B cell (primary cell): ENCODE measurements around the gene TMBIM4. TPM values are rescaled to one million over a fixed set of nuclear protein-coding genes. Genes with fewer than 3 reads are reported as not detected.

ENCODE experiments used
- ATAC-seq: fragments of 200-7000 bp; cut with Tn5 transposase; one replicate; pipeline ENCODE4 v1.10.0; 2021; ENCODE audit warnings: low read depth, mild to moderate bottlenecking, moderate number of reproducible peaks, moderate library complexity
- CTCF ChIA-PET: fragments of 350-600 bp; sonication (Branson Sonifier 250); formaldehyde crosslinking; loops from one replicate; lab custom pipeline; 2021; ENCODE audit warnings: antibody characterized with exemption, inconsistent platforms; lab: Charles Lee
- POLR2A ChIA-PET: fragments of 350-600 bp; sonication (Branson Sonifier 250); formaldehyde crosslinking; loops from one replicate; lab custom pipeline; 2021; ENCODE audit warnings: antibody characterized with exemption; lab: Charles Lee
- DNase-seq: peaks from one replicate; pipeline ENCODE4 v3.0.0; 2013
- H2AFZ ChIP-seq: 2 replicates; pipeline ENCODE4 v1.6.1; 2012; ENCODE audit warnings: mild to moderate bottlenecking, low read depth, low read length; ENCODE audit not compliant: insufficient read depth, poor library complexity, severe bottlenecking
- H3K27ac ChIP-seq, 2 donors: 1 replicate in 1 of 2; 2 replicates in 1 of 2; pipeline ENCODE4 v1.5.1; 2012 to 2013; ENCODE audit warnings: low read length in 2 of 2, mild to moderate bottlenecking in 2 of 2, moderate library complexity in 1 of 2
- H3K27me3 ChIP-seq, 4 experiments: fragments of 200-600 bp in 1 of 4; sonication (generic) in 1 of 4; replicated peaks in 1 of 4; 1 replicate in 2 of 4; 2 replicates in 2 of 4; pipeline versions ENCODE4 v1.6.1 to v1.7.0; 2013 to 2016; ENCODE audit warnings: low read length in 3 of 4, mild to moderate bottlenecking in 2 of 4, mixed read lengths in 1 of 4, moderate library complexity in 1 of 4; ENCODE audit not compliant: insufficient read depth in 4 of 4, control insufficient read depth in 3 of 4; ENCODE audit errors: control extremely low read depth in 1 of 4
- H3K36me3 ChIP-seq, 2 experiments: replicated peaks in 1 of 2; 1 replicate in 1 of 2; 2 replicates in 1 of 2; pipeline versions ENCODE4 v1.6.1 to v1.7.1; 2013; ENCODE audit warnings: low read length in 1 of 2; ENCODE audit not compliant: insufficient read depth in 2 of 2, control insufficient read depth in 1 of 2; ENCODE audit errors: control extremely low read depth in 1 of 2, extremely low read depth in 1 of 2
- H3K4me1 ChIP-seq, 2 donors: fragments of 200-600 bp in 1 of 2; sonication (generic) in 1 of 2; 1 replicate in 1 of 2; 2 replicates in 1 of 2; pipeline versions ENCODE4 v1.5.1 to v1.6.1; 2013 to 2017; ENCODE audit warnings: low read length in 2 of 2; ENCODE audit not compliant: control insufficient read depth in 2 of 2, insufficient read depth in 2 of 2
- H3K4me2 ChIP-seq: replicated peaks from 2 replicates; pipeline ENCODE3; 2012; ENCODE audit warnings: mild to moderate bottlenecking, low read depth, low read length; ENCODE audit not compliant: poor library complexity, severe bottlenecking
- H3K4me3 ChIP-seq, 5 experiments: fragments of 200-600 bp in 1 of 5; sonication (generic) in 1 of 5; 1 replicate in 3 of 5; 2 replicates in 2 of 5; pipeline versions ENCODE4 v1.5.1 to v1.7.0; 2011 to 2016; ENCODE audit warnings: low read length in 4 of 5, mild to moderate bottlenecking in 4 of 5, low read depth in 2 of 5, control low read depth in 1 of 5, moderate library complexity in 1 of 5; ENCODE audit not compliant: insufficient read depth in 1 of 5; ENCODE audit errors: control extremely low read depth in 1 of 5, extremely low read depth in 1 of 5
- H3K79me2 ChIP-seq: fragments of 200-600 bp; sonication (generic); one replicate; pipeline ENCODE4 v1.6.0; 2016; ENCODE audit warnings: low read length; ENCODE audit not compliant: control insufficient read depth, insufficient read depth
- H3K9ac ChIP-seq: fragments of 200-600 bp; sonication (generic); 2 replicates; pipeline ENCODE4 v1.6.1; 2017; ENCODE audit warnings: mild to moderate bottlenecking, low read length, moderate library complexity
- H3K9me3 ChIP-seq, 3 donors: one replicate each; pipeline versions ENCODE4 v1.6.1 to v1.7.1; 2013; ENCODE audit warnings: low read length in 2 of 3; ENCODE audit not compliant: control insufficient read depth in 2 of 3, insufficient read depth in 1 of 3; ENCODE audit errors: control extremely low read depth in 1 of 3
- H4K20me1 ChIP-seq: 2 replicates; pipeline ENCODE4 v1.6.0; 2012; ENCODE audit warnings: mild to moderate bottlenecking, low read length; ENCODE audit not compliant: insufficient read depth, control insufficient read depth, poor library complexity, severe bottlenecking
- H3K27ac Mint-ChIP-seq: one replicate; pipeline ENCODE4 v1.8.0; 2021; ENCODE audit warnings: mixed read lengths
- H3K27me3 Mint-ChIP-seq: one replicate; pipeline ENCODE4 v1.8.0; 2021; ENCODE audit warnings: mixed read lengths
- H3K4me1 Mint-ChIP-seq: one replicate; pipeline ENCODE4 v1.8.0; 2021; ENCODE audit warnings: mixed read lengths
- H3K4me3 Mint-ChIP-seq: one replicate; pipeline ENCODE4 v1.8.0; 2021; ENCODE audit warnings: mixed read lengths
- H3K9me3 Mint-ChIP-seq: one replicate; pipeline ENCODE4 v1.8.0; 2022; ENCODE audit warnings: mixed read lengths; ENCODE audit not compliant: insufficient read depth
- CTCF ChIP-seq: fragments of 200-600 bp; IDR thresholded peaks from one replicate; pipeline ENCODE4 v1.8.0; 2022; ENCODE audit warnings: antibody characterized with exemption, mild to moderate bottlenecking
- EZH2 ChIP-seq: IDR thresholded peaks from 2 replicates; pipeline ENCODE4 v1.6.1; 2012; ENCODE audit warnings: borderline replicate concordance, low read depth, mild to moderate bottlenecking, moderate library complexity, low read length; ENCODE audit not compliant: insufficient read depth, poor library complexity, severe bottlenecking
- WGBS: methylation state at CpG from one replicate; pipeline ENCODE4 v1.1.5; 2013; ENCODE audit warnings: missing lambda C conversion rate; ENCODE audit not compliant: insufficient coverage; 5-methylcytosine and 5-hydroxymethylcytosine counted together
- intact Hi-C: fragments of 100-400 bp; cut with micrococcal nuclease; formaldehyde crosslinking; loops from one replicate; pipeline ENCODE4 v1.10.0; 2022
- polyA plus RNA-seq: library from polyadenylated mRNA; depleted of rRNA; stranded (reverse); fragments of >200 nt; gene quantifications from 2 replicates; pipeline ENCODE4 v1.2.3, GENCODE V29; 2012
- total RNA-seq, 2 donors: library from RNA; stranded (reverse); fragments of 120-200 nt in 1 of 2; gene quantifications; 1 replicate in 1 of 2; 2 replicates in 1 of 2; pipeline versions ENCODE4 v1.2.3 to v1.2.4, GENCODE V29; 2013 to 2022

The TMBIM4 gene
- total and polyA plus RNA-seq, 2 donors (not counting 1 experiment from before 2014, with no cell fraction given), result 85.1 to 88.1 TPM

- no peaks in the 10 kb centered on the region for H3K9me3 Mint-ChIP-seq
- WGBS, result over 99% methylated on average over 21 of the region's 28 CpGs
- ATAC-seq (no peak), DNase-seq (no peak)
- H2AFZ ChIP-seq, result no peak overlapping the region
- H3K27me3 ChIP-seq, result no peaks in the 10 kb centered on the region
- H3K9ac ChIP-seq, result no peak overlapping the region
- H3K4me3 ChIP-seq, result no peak overlapping the region
- no peak overlapping the region for H3K27ac ChIP-seq
- H3K4me1 ChIP-seq, result peaks cover 20 to 22% of the 10 kb centered on the region in 2 donors
- no peak for TF ChIP-seq CTCF
- TF ChIP-seq EZH2, result no peak
- H4K20me1 ChIP-seq, result peaks cover 93% of the 10 kb centered on the region
- H3K4me2 ChIP-seq, result no peak overlapping the region
- intact Hi-C loops, result no loop called here
- H3K9me3 ChIP-seq, result peaks cover 0 to 11% (median 0%) of the 10 kb centered on the region in 3 donors
- no peak overlapping the region for H3K27ac Mint-ChIP-seq
- CTCF ChIA-PET, result no interaction called here
- peaks cover 5 to 36% of the 10 kb centered on the region in 2 experiments for H3K36me3 ChIP-seq
- no peaks in the 10 kb centered on the region for H3K27me3 Mint-ChIP-seq
- H3K4me1 Mint-ChIP-seq, result peaks cover 57% of the 10 kb centered on the region
- no peak overlapping the region for H3K4me3 Mint-ChIP-seq
- H3K79me2 ChIP-seq, result peaks cover 99% of the 10 kb centered on the region
- POLR2A ChIA-PET, result no interaction called here
Observed at GRCh38 chr12:66160704-66161103, 9.1 kb downstream of the TMBIM4 start.

- H3K27ac Mint-ChIP-seq, result no peak overlapping the region
- CTCF ChIA-PET, result interaction anchor here (0.6 to 0.7 kb wide), 2 partner anchors 70 to 535 kb away, joined by 3 to 4 read pairs; no protein-coding TSS in a partner anchor
- no peaks in the 10 kb centered on the region for H3K9me3 Mint-ChIP-seq
- no peak overlapping the region for H3K4me3 Mint-ChIP-seq
- Histone ChIP-seq H3K9me3 (peaks cover 0 to 7% (median 0%) of the 10 kb centered on the region in 3 donors), H2AFZ (no peak overlapping the region), H3K4me3 (no peak overlapping the region), H3K4me2 (no peak overlapping the region), H3K27me3 (no peaks in the 10 kb centered on the region), H3K36me3 (peaks cover 5 to 33% of the 10 kb centered on the region in 2 experiments), H3K4me1 (peaks cover 13 to 16% of the 10 kb centered on the region in 2 donors), H3K27ac (no peak overlapping the region), H3K79me2 (peaks cover 98% of the 10 kb centered on the region), H4K20me1 (peaks cover 92% of the 10 kb centered on the region), H3K9ac (no peak overlapping the region)
- ATAC-seq (no peak), DNase-seq (no peak)
- POLR2A ChIA-PET, result no interaction called here
- H3K27me3 Mint-ChIP-seq, result no peaks in the 10 kb centered on the region
- peaks cover 54% of the 10 kb centered on the region for H3K4me1 Mint-ChIP-seq
- TF ChIP-seq EZH2, result no peak
- TF ChIP-seq CTCF, result no peak
- intact Hi-C loops, result no loop called here
Observed at GRCh38 chr12:66159123-66159522, 10.7 kb downstream of the TMBIM4 start.
